Keratinocyte (primary cell): ENCODE measurements around the gene GRIP1.

Experiments used
- CTCF ChIP-seq, 3 experiments: IDR thresholded peaks in 1 of 3; conservative IDR thresholded peaks in 1 of 3; optimal IDR thresholded peaks in 1 of 3; 2 replicates in 2 of 3; 3 replicates in 1 of 3; pipeline versions ENCODE3 to v1.5.1; 2011; ENCODE audit warnings: low read length in 3 of 3, mild to moderate bottlenecking in 3 of 3, moderate library complexity in 2 of 3, control low read depth in 1 of 3, inconsistent platforms in 1 of 3; ENCODE audit not compliant: insufficient read depth in 2 of 3; ENCODE audit errors: extremely low read depth in 1 of 3
- EZH2 ChIP-seq: IDR thresholded peaks from one replicate; pipeline ENCODE4 v1.6.1; 2012; ENCODE audit warnings: inconsistent platforms, mild to moderate bottlenecking, low read length, moderate library complexity

GRCh38 chr12:66502911-66503310 lies 176.0 kb downstream of the GRIP1 start:
- TF ChIP-seq CTCF (optimal IDR thresholded peaks at IDR 0.05 in 1 of 3, IDR thresholded peaks at IDR 0.05 in 1 of 3, conservative IDR thresholded peaks at IDR 0.05 in 1 of 3; ENCODE audit: extremely low read depth in 1 of 3, insufficient read depth in 2 of 3, low read length in 3 of 3) (no peak), EZH2 (no peak)
